ENCODE results near the gene SLC25A1.
"Not testable (repeated sequence)": the region's sequence is repeated elsewhere in the genome, so short reads cannot be mapped to it uniquely, and the experiment has no call there.

The SLC25A1 gene

DNA sequence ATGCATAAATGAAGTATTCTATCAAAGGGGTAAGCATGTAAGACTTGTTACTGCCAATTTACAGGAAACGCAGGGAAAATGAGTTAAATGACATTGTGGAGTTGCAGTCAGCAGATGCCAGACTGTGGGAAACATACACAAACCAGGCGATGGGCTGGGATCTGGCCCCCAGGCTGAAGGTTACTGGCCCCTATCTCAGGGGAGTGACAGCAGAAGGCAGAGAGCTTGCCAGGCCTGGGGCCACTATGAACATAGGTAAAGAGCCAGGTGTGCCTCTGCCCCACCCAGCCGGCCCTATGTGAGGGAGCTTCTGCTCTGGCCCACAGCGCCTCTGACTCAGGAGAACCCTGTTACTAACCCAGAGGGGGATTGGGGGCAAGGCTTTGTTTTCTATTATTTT lies 26.1 kb upstream of the SLC25A1 start:
- DNase-seq, result no peak

GRCh38 chr22:19203834-19204233 lies 25.3 kb upstream of the SLC25A1 start:
- DNase-seq, result no peak

GRCh38 chr22:19202799-19203186 lies 24.3 kb upstream of the SLC25A1 start:
- DNase-seq, result not testable (repeated sequence)

DNA sequence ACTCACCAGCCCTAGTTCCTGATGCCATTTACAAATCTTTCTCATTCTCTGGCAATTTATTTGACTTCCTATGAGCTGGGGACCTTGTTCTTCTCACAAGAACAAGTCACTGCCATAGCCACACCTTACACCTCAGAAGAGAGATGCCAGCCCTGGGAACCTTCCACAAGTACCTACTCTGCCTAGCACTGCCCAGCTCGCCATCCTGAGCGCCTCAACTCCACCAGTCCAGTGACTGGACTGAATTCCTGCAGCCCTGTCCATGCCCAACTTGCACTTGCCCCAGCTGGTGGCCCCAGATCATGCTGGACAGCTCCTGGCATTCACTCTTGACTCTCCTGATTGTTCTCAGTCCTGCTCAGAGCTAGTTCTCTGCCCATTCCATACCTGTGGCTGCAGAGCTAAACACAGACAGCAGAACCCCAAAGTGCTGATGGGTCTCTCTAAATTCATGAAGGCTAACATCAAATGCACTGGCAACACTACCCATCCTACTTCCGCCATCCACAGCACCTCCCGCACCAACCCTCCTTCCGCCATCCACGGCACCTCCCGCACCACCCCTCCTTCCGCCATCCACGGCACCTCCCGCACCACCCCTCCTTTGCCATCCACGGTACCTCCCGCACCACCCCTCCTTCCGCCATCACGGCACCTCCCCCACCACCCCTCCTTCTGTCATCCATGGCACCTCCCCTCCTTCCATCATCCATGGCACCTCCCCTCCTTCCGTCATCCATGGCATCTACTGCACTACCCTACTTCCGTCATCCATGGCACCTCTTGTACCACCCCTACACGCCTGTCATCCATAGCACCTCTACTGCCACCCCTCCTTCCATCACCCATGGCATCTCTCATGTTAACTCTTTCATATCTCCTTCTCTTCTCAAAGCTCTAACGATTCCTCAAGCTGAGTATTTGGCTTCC lies 23.6 kb upstream of the SLC25A1 start:
- peak in 1 of 14 donors; percentile 10 for DNase-seq

- DNase-seq, result no peak
Measured at GRCh38 chr22:19201130-19201868, 22.8 kb upstream of the SLC25A1 start.

DNA sequence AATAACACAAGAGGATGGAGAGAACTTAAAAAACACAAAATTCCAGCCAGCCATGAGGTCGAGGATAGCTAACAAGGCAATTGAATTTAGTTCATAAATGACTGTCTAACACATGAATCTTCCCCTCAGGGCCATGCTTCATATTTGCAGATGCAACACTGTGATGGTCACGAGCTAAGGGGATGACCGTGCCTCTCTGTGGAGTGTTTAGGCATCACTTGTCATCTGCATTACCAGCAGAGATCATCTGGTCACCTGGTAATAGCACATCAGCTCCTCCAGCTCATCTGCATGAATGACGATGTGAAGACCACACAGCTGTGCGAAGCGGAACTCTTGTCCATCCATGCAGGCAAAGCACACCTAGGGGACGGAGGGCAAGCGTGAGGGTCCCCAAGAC lies 20.9 kb upstream of the SLC25A1 start:
- no peak for DNase-seq

GRCh38 chr22:19197997-19198865 lies 19.7 kb upstream of the SLC25A1 start:
- DNase-seq, result no peak

- DNase-seq, result no peak
Measured at GRCh38 chr22:19196841-19197612, 18.5 kb upstream of the SLC25A1 start.

GRCh38 chr22:19195796-19196731 lies 17.5 kb upstream of the SLC25A1 start:
- no peak for DNase-seq

DNA sequence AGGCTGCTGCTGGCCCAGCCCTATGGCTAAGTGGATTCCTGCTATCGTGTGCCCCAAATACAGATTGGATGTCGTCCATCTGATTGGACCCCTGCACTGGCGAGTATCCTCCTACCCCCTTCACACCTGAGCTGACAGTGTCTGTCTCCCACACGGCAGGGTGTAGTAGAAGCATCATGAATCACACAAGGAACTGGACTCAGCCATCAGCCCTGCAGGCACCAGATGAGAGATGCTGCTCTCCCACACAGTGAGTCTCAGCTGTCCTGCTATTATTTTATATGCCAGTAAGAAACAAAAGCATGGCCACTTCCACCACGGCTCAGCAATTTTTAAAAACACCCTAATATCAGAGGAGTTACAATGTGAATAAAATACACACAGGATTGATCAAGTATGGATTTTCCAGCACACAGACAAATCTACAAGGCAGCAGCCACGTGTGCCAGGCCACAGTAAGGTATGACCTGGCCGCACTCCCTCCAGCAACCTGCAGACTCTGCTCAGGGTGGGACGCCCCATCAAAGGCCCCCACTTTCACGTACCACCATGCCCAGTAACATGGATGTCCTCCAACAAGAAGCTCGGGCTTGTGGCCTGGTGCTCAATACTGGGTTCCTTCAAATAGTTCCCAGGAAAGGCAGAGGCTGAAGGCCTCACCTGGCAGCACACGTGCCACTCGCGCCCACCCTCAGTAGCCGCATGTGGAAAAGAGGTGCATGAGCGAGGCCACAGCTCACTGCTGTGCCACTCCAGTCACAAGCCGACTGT lies 16.4 kb upstream of the SLC25A1 start:
- DNase-seq, result no peak

- DNase-seq, result no peak
Measured at GRCh38 chr22:19193879-19194278, 15.3 kb upstream of the SLC25A1 start.

- DNase-seq, result no peak
Measured at GRCh38 chr22:19187716-19188563, 9.4 kb upstream of the SLC25A1 start.

DNA sequence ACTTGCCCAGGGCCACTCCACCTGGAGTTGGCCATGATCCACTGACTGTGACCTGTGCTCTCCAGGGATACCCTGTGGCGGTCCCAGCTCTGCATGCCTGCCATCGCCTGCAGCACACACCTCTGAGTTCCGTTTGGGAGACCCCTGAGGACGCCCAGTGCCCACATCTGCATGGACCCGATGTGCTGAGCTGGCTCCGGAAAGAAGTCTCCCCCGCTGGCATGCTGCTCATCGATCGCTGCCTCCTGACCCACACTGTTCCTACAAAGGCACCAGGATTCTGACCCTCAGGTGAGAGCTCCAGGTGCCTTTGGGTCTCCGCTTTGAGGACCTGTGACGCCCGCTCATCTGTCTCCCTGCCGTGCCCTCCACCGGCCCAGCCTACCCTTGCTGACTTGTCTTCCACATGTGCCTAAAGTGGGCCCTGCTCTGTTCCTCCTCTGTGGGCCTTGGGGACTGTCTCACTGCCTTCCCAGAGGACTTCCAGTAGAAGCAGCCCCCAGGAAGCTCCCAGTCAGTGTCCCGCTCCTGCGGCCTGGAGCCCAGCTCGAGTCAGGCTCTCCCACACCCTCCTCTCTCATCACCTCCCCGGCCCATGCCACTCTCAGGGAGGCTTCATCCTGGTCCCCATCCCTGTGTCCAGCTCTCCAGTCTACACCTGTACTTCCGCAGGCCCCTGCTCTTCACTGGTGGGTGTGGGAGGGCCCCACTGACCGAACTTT lies 5.9 kb upstream of the SLC25A1 start:
- DNase-seq, result no peak

- no peak for DNase-seq
Measured at GRCh38 chr22:19183216-19183615, 4.7 kb upstream of the SLC25A1 start.

GRCh38 chr22:19182472-19183157 lies 4.1 kb upstream of the SLC25A1 start:
- no peak for DNase-seq

DNA sequence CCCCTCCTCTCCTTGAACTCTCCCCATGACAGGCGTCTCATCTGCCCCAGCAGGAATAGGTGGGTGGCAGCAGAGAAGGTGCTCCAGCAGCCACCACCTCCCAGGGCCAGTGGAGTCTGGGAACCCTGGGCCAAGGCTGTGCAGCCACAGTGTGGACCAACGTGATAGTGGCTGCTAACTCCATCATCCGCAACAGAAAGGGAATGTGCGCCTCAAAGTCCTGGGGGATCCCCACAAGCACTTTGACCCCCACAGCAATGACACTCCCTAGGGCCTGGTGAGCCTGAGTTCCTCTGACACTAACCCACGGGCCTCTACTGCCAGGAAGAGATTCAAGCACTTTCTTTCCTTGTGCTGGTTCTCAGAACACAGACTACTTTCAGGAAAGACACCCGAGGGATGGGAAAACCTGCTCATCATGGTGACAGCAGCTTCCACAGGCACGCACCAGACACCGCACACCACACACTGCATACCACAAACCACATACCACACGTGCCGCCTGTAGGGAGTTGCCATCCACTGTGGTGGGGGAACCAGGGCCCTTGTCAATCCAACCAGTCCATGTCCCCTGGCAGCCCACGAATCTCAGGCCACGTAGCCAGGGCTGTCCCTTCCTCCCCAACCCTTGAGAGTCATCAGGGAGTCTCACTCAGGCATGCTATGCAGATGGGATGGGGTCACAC lies 3.4 kb upstream of the SLC25A1 start:
- DNase-seq, result no peak

Data from C1 segment of cervical spinal cord (tissue), 14 donors.